ENCODE results near the gene PHETA1.

The PHETA1 gene

GRCh38 chr12:111368788-111369495, at the start of gene PHETA1:
TSS of gene PHETA1 (minus strand) at chr12:111369095. CDS start at chr12:111363427, 5,668 bp downstream.
- no peaks in the 10 kb centered on the region for H3K27me3 Mint-ChIP-seq
- no peaks in the 10 kb centered on the region for H3K9me3 Mint-ChIP-seq
- H3K27ac Mint-ChIP-seq (ENCODE audit: low read depth), result peak within 1 kb of the TSS; percentile 62
- H3K36me3 Mint-ChIP-seq (ENCODE audit: insufficient read depth), result peaks cover 6% of the 10 kb centered on the region
- ATAC-seq (replicated peaks; ENCODE audit: extremely low read depth, poor library complexity, severe bottlenecking), result peak; percentile 75
- DNase-seq (ENCODE audit: low spot score in 2 of 2), result peak; percentile 40 to 43
- peaks cover 25% of the 10 kb centered on the region for H3K4me1 Mint-ChIP-seq
- peak within 1 kb of the TSS; percentile 82 for H3K4me3 Mint-ChIP-seq

- H3K9me3 Mint-ChIP-seq, result no peaks in the 10 kb centered on the region
- no peaks in the 10 kb centered on the region for H3K27me3 Mint-ChIP-seq
- H3K27ac Mint-ChIP-seq (ENCODE audit: low read depth), result no peak overlapping the region
- H3K4me1 Mint-ChIP-seq, result peaks cover 25% of the 10 kb centered on the region
- DNase-seq (ENCODE audit: low spot score in 2 of 2), result no peak
- peaks cover 53% of the 10 kb centered on the region for H3K36me3 Mint-ChIP-seq (ENCODE audit: insufficient read depth)
- ATAC-seq (replicated peaks; ENCODE audit: extremely low read depth, poor library complexity, severe bottlenecking), result no peak
- no peak overlapping the region for H3K4me3 Mint-ChIP-seq
These were observed 49.6 kb upstream of the PHETA1 start for GRCh38 chr12:111418594-111418880.

GRCh38 chr12:111417784-111418593, 49.1 kb upstream of the PHETA1 start:
- ATAC-seq (replicated peaks; ENCODE audit: extremely low read depth, poor library complexity, severe bottlenecking) (no peak), DNase-seq (ENCODE audit: low spot score in 2 of 2) (no peak)
- Mint-ChIP-seq H3K9me3 (no peaks in the 10 kb centered on the region), H3K27ac (ENCODE audit: low read depth) (no peak overlapping the region), H3K4me3 (no peak overlapping the region), H3K4me1 (peaks cover 30% of the 10 kb centered on the region), H3K36me3 (ENCODE audit: insufficient read depth) (peaks cover 51% of the 10 kb centered on the region), H3K27me3 (no peaks in the 10 kb centered on the region)

- H3K4me1 Mint-ChIP-seq, result peaks cover 33% of the 10 kb centered on the region
- H3K36me3 Mint-ChIP-seq (ENCODE audit: insufficient read depth), result peaks cover 50% of the 10 kb centered on the region
- no peak overlapping the region for H3K4me3 Mint-ChIP-seq
These were observed 48.4 kb upstream of the PHETA1 start for GRCh38 chr12:111417290-111417689.

GRCh38 chr12:111414711-111415252, 45.9 kb upstream of the PHETA1 start:
- Mint-ChIP-seq H3K4me1 (peaks cover 54% of the 10 kb centered on the region), H3K36me3 (ENCODE audit: insufficient read depth) (peaks cover 28% of the 10 kb centered on the region), H3K27ac (ENCODE audit: low read depth) (peak overlapping the region; percentile 88), H3K9me3 (no peaks in the 10 kb centered on the region), H3K27me3 (no peaks in the 10 kb centered on the region), H3K4me3 (no peak overlapping the region)
- ATAC-seq (replicated peaks; ENCODE audit: extremely low read depth, poor library complexity, severe bottlenecking) (no peak), DNase-seq (ENCODE audit: low spot score in 2 of 2) (no peak)

More at GRCh38 chr12:111417290-111417689, 48.4 kb upstream of the PHETA1 start:
- ATAC-seq (replicated peaks; ENCODE audit: extremely low read depth, poor library complexity, severe bottlenecking) (no peak), DNase-seq (ENCODE audit: low spot score in 2 of 2) (no peak)
- no peaks in the 10 kb centered on the region for H3K9me3 Mint-ChIP-seq
- no peaks in the 10 kb centered on the region for H3K27me3 Mint-ChIP-seq
- H3K27ac Mint-ChIP-seq (ENCODE audit: low read depth), result no peak overlapping the region

GRCh38 chr12:111413442-111414086, 44.7 kb upstream of the PHETA1 start:
- H3K4me1 Mint-ChIP-seq, result peaks cover 65% of the 10 kb centered on the region

GRCh38 chr12:111412830-111413441, 44.0 kb upstream of the PHETA1 start:
- Mint-ChIP-seq H3K4me1 (peaks cover 71% of the 10 kb centered on the region), H3K27me3 (no peaks in the 10 kb centered on the region), H3K9me3 (no peaks in the 10 kb centered on the region), H3K4me3 (peak overlapping the region; percentile 50), H3K36me3 (ENCODE audit: insufficient read depth) (peaks cover 20% of the 10 kb centered on the region), H3K27ac (ENCODE audit: low read depth) (peak overlapping the region; percentile 87)
- no peak for ATAC-seq (replicated peaks; ENCODE audit: extremely low read depth, poor library complexity, severe bottlenecking)
- DNase-seq (ENCODE audit: low spot score in 2 of 2), result no peak

More at GRCh38 chr12:111413442-111414086, 44.7 kb upstream of the PHETA1 start:
- Mint-ChIP-seq H3K9me3 (no peaks in the 10 kb centered on the region), H3K4me3 (peak overlapping the region; percentile 50), H3K36me3 (ENCODE audit: insufficient read depth) (peaks cover 20% of the 10 kb centered on the region), H3K27ac (ENCODE audit: low read depth) (peak overlapping the region; percentile 87), H3K27me3 (no peaks in the 10 kb centered on the region)
- DNase-seq (ENCODE audit: low spot score in 2 of 2) (no peak), ATAC-seq (replicated peaks; ENCODE audit: extremely low read depth, poor library complexity, severe bottlenecking) (no peak)

GRCh38 chr12:111412007-111412829, 43.3 kb upstream of the PHETA1 start:
- ATAC-seq (replicated peaks; ENCODE audit: extremely low read depth, poor library complexity, severe bottlenecking), result peak; percentile 15
- no peak for DNase-seq (ENCODE audit: low spot score in 2 of 2)
- Mint-ChIP-seq H3K4me1 (peaks cover 77% of the 10 kb centered on the region), H3K27ac (ENCODE audit: low read depth) (peak overlapping the region; percentile 87), H3K36me3 (ENCODE audit: insufficient read depth) (peaks cover 20% of the 10 kb centered on the region), H3K4me3 (peak overlapping the region; percentile 50), H3K27me3 (no peaks in the 10 kb centered on the region), H3K9me3 (no peaks in the 10 kb centered on the region)

GRCh38 chr12:111411185-111411764, 42.4 kb upstream of the PHETA1 start:
- H3K4me1 Mint-ChIP-seq, result peaks cover 82% of the 10 kb centered on the region
- peak overlapping the region; percentile 87 for H3K27ac Mint-ChIP-seq (ENCODE audit: low read depth)
- DNase-seq (ENCODE audit: low spot score in 2 of 2), result no peak
- ATAC-seq (replicated peaks; ENCODE audit: extremely low read depth, poor library complexity, severe bottlenecking), result no peak
- peaks cover 21% of the 10 kb centered on the region for H3K36me3 Mint-ChIP-seq (ENCODE audit: insufficient read depth)
- peak overlapping the region; percentile 76 for H3K4me3 Mint-ChIP-seq
- no peaks in the 10 kb centered on the region for H3K9me3 Mint-ChIP-seq
- H3K27me3 Mint-ChIP-seq, result no peaks in the 10 kb centered on the region

- Mint-ChIP-seq H3K4me1 (peaks cover 82% of the 10 kb centered on the region), H3K4me3 (peak overlapping the region; percentile 76), H3K9me3 (no peaks in the 10 kb centered on the region), H3K27me3 (no peaks in the 10 kb centered on the region), H3K36me3 (ENCODE audit: insufficient read depth) (peaks cover 19% of the 10 kb centered on the region), H3K27ac (ENCODE audit: low read depth) (peak overlapping the region; percentile 89)
- DNase-seq (ENCODE audit: low spot score in 2 of 2) (no peak), ATAC-seq (replicated peaks; ENCODE audit: extremely low read depth, poor library complexity, severe bottlenecking) (no peak)
These were observed 41.7 kb upstream of the PHETA1 start for GRCh38 chr12:111410431-111411184.
